ENCODE data around the gene COQ10A. TPM values are rescaled to one million over a fixed set of nuclear protein-coding genes. Genes with fewer than 3 reads are reported as not detected.

Gene COQ10A
- total RNA-seq, 1 donor: 12.5 TPM

- TF ChIP-seq CTCF (IDR thresholded peaks at IDR 0.05; ENCODE audit: insufficient read depth, low read depth, low read length): no peak
- H3K4me3 ChIP-seq (ENCODE audit: low read depth, low read length): peak overlapping the region; percentile 24
- no peak for DNase-seq (ENCODE audit: low read depth)
Measured at GRCh38 chr12:56223571-56224101, 43.1 kb upstream of the COQ10A start.

DNA sequence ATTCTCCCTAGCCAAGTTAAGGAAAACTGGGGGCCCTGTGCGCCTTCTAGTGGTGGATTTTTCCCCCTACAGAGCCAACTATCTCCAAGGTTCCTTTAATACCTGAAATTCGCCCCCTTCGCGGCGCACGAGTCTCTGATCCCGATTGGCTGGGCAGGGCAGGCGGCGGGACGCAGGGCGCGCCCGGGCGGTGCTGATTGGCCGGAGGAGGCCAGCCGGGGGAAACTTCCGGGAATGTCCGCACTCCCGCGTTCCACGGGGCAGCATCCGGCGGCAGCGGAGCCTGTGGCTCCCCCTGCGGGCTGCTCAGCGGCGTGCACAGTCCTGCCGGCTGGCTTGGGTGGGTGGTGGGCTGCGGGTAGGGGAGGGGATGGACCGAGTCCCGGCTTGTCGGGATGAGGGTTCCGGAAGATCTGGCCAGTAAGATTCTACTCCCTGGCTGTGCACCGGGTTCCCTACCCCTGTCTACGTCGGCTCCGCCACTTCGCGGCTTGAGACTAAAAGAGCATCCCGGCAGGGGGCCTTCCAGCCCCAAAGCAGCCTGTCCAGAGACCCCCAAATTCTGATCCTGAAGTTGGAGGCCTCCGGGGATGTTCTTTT, 42.5 kb upstream of the COQ10A start, which contains the start of gene NABP2:
Gene NABP2, plus strand, starts transcription at position 241 of the 600 bp plus-strand sequence. CDS start 515 bp downstream, outside the sequence.
- TF ChIP-seq CTCF (IDR thresholded peaks at IDR 0.05; ENCODE audit: insufficient read depth, low read depth, low read length): peak; percentile 83
- peak; percentile 98 for DNase-seq (ENCODE audit: low read depth)
- H3K4me3 ChIP-seq (ENCODE audit: low read depth, low read length): peak within 1 kb of the TSS; percentile 70

- H3K4me3 ChIP-seq (ENCODE audit: low read depth, low read length): peak overlapping the region; percentile 70
- no peak for TF ChIP-seq CTCF (IDR thresholded peaks at IDR 0.05; ENCODE audit: insufficient read depth, low read depth, low read length)
- DNase-seq (ENCODE audit: low read depth): no peak
Measured at GRCh38 chr12:56224954-56225353, 41.8 kb upstream of the COQ10A start.

GRCh38 chr12:56229082-56229481, 37.7 kb upstream of the COQ10A start:
- no peak for TF ChIP-seq CTCF (IDR thresholded peaks at IDR 0.05; ENCODE audit: insufficient read depth, low read depth, low read length)
- no peak for DNase-seq (ENCODE audit: low read depth)
- H3K4me3 ChIP-seq (ENCODE audit: low read depth, low read length): no peak overlapping the region

DNA sequence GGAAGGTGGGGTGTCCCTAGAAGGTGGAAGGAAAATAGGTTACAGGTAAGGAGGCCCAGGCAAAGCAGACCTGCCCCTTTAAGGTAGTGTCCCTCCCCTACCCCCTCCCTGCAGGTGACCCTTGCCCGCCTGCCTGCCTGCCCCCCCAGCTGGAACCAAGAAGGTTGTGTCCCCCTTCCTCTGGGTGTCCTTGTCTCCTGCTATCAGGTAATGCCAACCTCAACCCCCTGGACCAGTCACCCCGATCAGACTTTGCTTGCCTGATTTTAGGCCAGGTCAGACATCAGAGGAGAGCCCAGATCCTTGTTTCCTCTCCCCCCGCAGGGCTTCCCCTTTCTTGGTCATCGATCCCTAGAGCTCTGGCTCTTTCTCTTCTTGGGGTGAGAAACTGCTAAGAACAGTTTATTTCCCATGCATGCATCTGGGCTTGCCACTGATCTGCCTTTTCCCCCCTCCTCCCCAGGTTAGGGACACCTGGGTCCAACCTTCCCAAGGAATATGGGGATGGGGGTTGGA, 36.8 kb upstream of the COQ10A start, which contains the start of gene SLC39A5:
Gene SLC39A5, plus strand, starts transcription at position 136 of the 516 bp plus-strand sequence. CDS start 1,224 bp downstream, outside the sequence.
- DNase-seq (ENCODE audit: low read depth): no peak
- no peak for TF ChIP-seq CTCF (IDR thresholded peaks at IDR 0.05; ENCODE audit: insufficient read depth, low read depth, low read length)
- no peak within 1 kb of the TSS for H3K4me3 ChIP-seq (ENCODE audit: low read depth, low read length)

GRCh38 chr12:56230432-56231183, 36.1 kb upstream of the COQ10A start:
- no peak for DNase-seq (ENCODE audit: low read depth)
- TF ChIP-seq CTCF (IDR thresholded peaks at IDR 0.05; ENCODE audit: insufficient read depth, low read depth, low read length): no peak
- H3K4me3 ChIP-seq (ENCODE audit: low read depth, low read length): no peak overlapping the region

Measured in fibroblast of villous mesenchyme (primary cell).